Keratinocyte (primary cell): ENCODE results near the gene BSPRY. TPM values are rescaled to one million over a fixed set of nuclear protein-coding genes. Genes with fewer than 3 reads are reported as not detected.

Experiments
- DNase-seq: peaks from one replicate; pipeline ENCODE4 v3.0.0-alpha.2; 2011; ENCODE audit warnings: low read depth, missing footprints, low spot score
- FAIRE-seq: peaks from 2 replicates; lab custom pipeline; 2011; peaks lifted over from hg19 to GRCh38; lab: Jason Lieb, UNC
- H2AFZ ChIP-seq: 2 replicates; pipeline ENCODE4 v1.6.0; 2012; ENCODE audit warnings: low read length, control low read depth, inconsistent platforms; ENCODE audit not compliant: control insufficient read depth
- H3K27ac ChIP-seq: 2 replicates; pipeline ENCODE4 v1.5.1; 2011; ENCODE audit warnings: low read length; ENCODE audit not compliant: control insufficient read depth, insufficient read depth
- H3K27me3 ChIP-seq: 3 replicates; pipeline ENCODE4 v1.6.0; 2011; ENCODE audit warnings: low read length; ENCODE audit not compliant: control insufficient read depth, insufficient read depth; ENCODE audit errors: extremely low read depth
- H3K36me3 ChIP-seq, 2 experiments: 2 replicates in 1 of 2; 3 replicates in 1 of 2; pipeline ENCODE4 v1.5.1; 2011; ENCODE audit warnings: low read length in 2 of 2, mild to moderate bottlenecking in 1 of 2; ENCODE audit not compliant: control insufficient read depth in 2 of 2, insufficient read depth in 2 of 2; ENCODE audit errors: extremely low read depth in 1 of 2
- H3K4me1 ChIP-seq: 3 replicates; pipeline ENCODE4 v1.5.1; 2011; ENCODE audit warnings: low read length; ENCODE audit not compliant: control insufficient read depth, insufficient read depth; ENCODE audit errors: extremely low read depth
- H3K4me2 ChIP-seq: 3 replicates; pipeline ENCODE4 v1.6.0; 2011; ENCODE audit warnings: low read depth, low read length; ENCODE audit not compliant: control insufficient read depth, insufficient read depth; ENCODE audit errors: extremely low read depth
- H3K4me3 ChIP-seq, 3 experiments: fragments of 200-600 bp in 1 of 3; sonication (generic) in 1 of 3; 2 replicates in 2 of 3; 3 replicates in 1 of 3; pipeline ENCODE4 v1.5.1; 2011 to 2016; ENCODE audit warnings: low read length in 3 of 3, mild to moderate bottlenecking in 3 of 3, control low read depth in 2 of 3, inconsistent platforms in 1 of 3, low read depth in 1 of 3, mixed read lengths in 1 of 3, mixed run types in 1 of 3, moderate library complexity in 1 of 3; ENCODE audit not compliant: control insufficient read depth in 2 of 3, insufficient read depth in 2 of 3; ENCODE audit errors: extremely low read depth in 1 of 3
- H3K79me2 ChIP-seq: 2 replicates; pipeline ENCODE4 v1.6.0; 2012; ENCODE audit warnings: low read length; ENCODE audit not compliant: control insufficient read depth, insufficient read depth
- H3K9ac ChIP-seq: 3 replicates; pipeline ENCODE4 v1.6.0; 2011; ENCODE audit warnings: low read length; ENCODE audit not compliant: control insufficient read depth, insufficient read depth; ENCODE audit errors: extremely low read depth
- H3K9me1 ChIP-seq: 3 replicates; pipeline ENCODE4 v1.6.0; 2011; ENCODE audit warnings: low read length; ENCODE audit not compliant: control insufficient read depth, insufficient read depth; ENCODE audit errors: extremely low read depth
- H3K9me3 ChIP-seq: 2 replicates; pipeline ENCODE4 v1.5.1; 2012; ENCODE audit warnings: low read depth, low read length; ENCODE audit not compliant: control insufficient read depth
- H4K20me1 ChIP-seq: 3 replicates; pipeline ENCODE4 v1.6.0; 2011; ENCODE audit warnings: low read length; ENCODE audit not compliant: control insufficient read depth, insufficient read depth; ENCODE audit errors: extremely low read depth
- CTCF ChIP-seq, 3 experiments: IDR thresholded peaks in 1 of 3; conservative IDR thresholded peaks in 1 of 3; optimal IDR thresholded peaks in 1 of 3; 2 replicates in 2 of 3; 3 replicates in 1 of 3; pipeline versions ENCODE3 to v1.5.1; 2011; ENCODE audit warnings: low read length in 3 of 3, mild to moderate bottlenecking in 3 of 3, moderate library complexity in 2 of 3, control low read depth in 1 of 3, inconsistent platforms in 1 of 3; ENCODE audit not compliant: insufficient read depth in 2 of 3; ENCODE audit errors: extremely low read depth in 1 of 3
- EZH2 ChIP-seq: IDR thresholded peaks from one replicate; pipeline ENCODE4 v1.6.1; 2012; ENCODE audit warnings: inconsistent platforms, mild to moderate bottlenecking, low read length, moderate library complexity
- dilution Hi-C: fragments of 300-500 bp; cut with MboI; formaldehyde crosslinking; loops from one replicate; pipeline ENCODE4 v1.7.0; 2020; ENCODE audit warnings: low sequenced_read_pairs; ENCODE audit not compliant: extremely low pct_ligation_motif_present
- polyA plus RNA-seq, 5 experiments: library from polyadenylated mRNA; depleted of rRNA in 3 of 5; stranded (reverse) in 3 of 5; stranded (forward) in 1 of 5; unstranded in 1 of 5; fragments of >200 nt; gene quantifications; 1 replicate in 1 of 5; 2 replicates in 3 of 5; 3 replicates in 1 of 5; pipeline versions ENCODE4 v1.2.1 to v1.2.3, GENCODE V29; 2011 to 2012; ENCODE audit warnings: missing spikeins in 2 of 5, low read depth in 1 of 5, low replicate concordance in 1 of 5

Gene BSPRY
- polyA plus RNA-seq, 1 donor (not counting 4 experiments of a cell fraction or from before 2014, with no cell fraction given) = 0.41 TPM

DNA sequence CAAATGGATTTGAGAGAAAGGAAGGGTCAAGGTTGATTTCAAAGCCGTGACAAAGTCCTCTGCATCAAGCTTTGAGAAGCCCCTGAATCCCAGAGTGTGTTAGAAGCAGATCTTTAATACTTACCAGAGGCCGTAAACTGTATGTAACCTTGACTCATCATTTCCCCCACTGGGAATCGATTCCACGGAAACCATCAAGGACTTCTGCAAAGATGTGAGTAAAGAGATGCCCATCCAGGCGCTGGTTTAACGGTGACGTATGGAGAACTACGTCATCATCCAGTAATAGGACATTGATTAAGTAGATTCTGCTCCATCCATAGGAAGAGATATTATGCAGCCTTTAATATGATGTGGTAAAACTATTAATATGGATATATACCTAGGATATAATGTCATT is 47.8 kb upstream of the BSPRY start:
- Histone ChIP-seq H3K4me1 (no peaks in the 10 kb centered on the region), H3K27ac (no peak overlapping the region), H3K4me3 (no peak overlapping the region), H2AFZ (no peak overlapping the region), H3K36me3 (no peaks in the 10 kb centered on the region), H4K20me1 (no peaks in the 10 kb centered on the region), H3K9me1 (no peaks in the 10 kb centered on the region), H3K79me2 (no peaks in the 10 kb centered on the region), H3K27me3 (peaks cover 5% of the 10 kb centered on the region), H3K9ac (no peak overlapping the region), H3K9me3 (no peaks in the 10 kb centered on the region), H3K4me2 (no peak overlapping the region)
- TF ChIP-seq EZH2 (no peak), CTCF (optimal IDR thresholded peaks at IDR 0.05 in 1 of 3, IDR thresholded peaks at IDR 0.05 in 1 of 3, conservative IDR thresholded peaks at IDR 0.05 in 1 of 3; ENCODE audit: extremely low read depth in 1 of 3, insufficient read depth in 2 of 3, low read length in 3 of 3) (no peak)
- FAIRE-seq = no peak
- dilution Hi-C loops = no loop called here
- DNase-seq = no peak

GRCh38 chr9:113302792-113303418 is 46.4 kb upstream of the BSPRY start, which contains the start of gene RNF183:
TSS of gene RNF183 (minus strand) at chr9:113303376. CDS start at chr9:113298184, 5,192 bp downstream.
- no peak within 1 kb of the TSS for H3K4me2 ChIP-seq
- H3K9me3 ChIP-seq = no peaks in the 10 kb centered on the region
- no peak for TF ChIP-seq EZH2
- TF ChIP-seq CTCF (optimal IDR thresholded peaks at IDR 0.05 in 1 of 3, IDR thresholded peaks at IDR 0.05 in 1 of 3, conservative IDR thresholded peaks at IDR 0.05 in 1 of 3; ENCODE audit: extremely low read depth in 1 of 3, insufficient read depth in 2 of 3, low read length in 3 of 3) = no peak
- H3K36me3 ChIP-seq = no peaks in the 10 kb centered on the region
- no peaks in the 10 kb centered on the region for H4K20me1 ChIP-seq
- H2AFZ ChIP-seq = no peak within 1 kb of the TSS
- H3K27me3 ChIP-seq = peaks cover 5% of the 10 kb centered on the region
- no peaks in the 10 kb centered on the region for H3K79me2 ChIP-seq
- DNase-seq (no peak), FAIRE-seq (no peak)
- no peak within 1 kb of the TSS for H3K27ac ChIP-seq
- H3K4me3 ChIP-seq = no peak within 1 kb of the TSS
- H3K9ac ChIP-seq = no peak within 1 kb of the TSS
- dilution Hi-C loops = no loop called here
- no peaks in the 10 kb centered on the region for H3K4me1 ChIP-seq
- no peaks in the 10 kb centered on the region for H3K9me1 ChIP-seq
